ENCODE results near the gene CIC. TPM values are rescaled to one million over a fixed set of nuclear protein-coding genes. Genes with fewer than 3 reads are reported as not detected.

Gene CIC
- total and polyA plus RNA-seq, 2 of the 13 experiments (the other 11 are each of a cell fraction or from before 2014, with no cell fraction given) = 5.9 to 8.0 TPM

DNA sequence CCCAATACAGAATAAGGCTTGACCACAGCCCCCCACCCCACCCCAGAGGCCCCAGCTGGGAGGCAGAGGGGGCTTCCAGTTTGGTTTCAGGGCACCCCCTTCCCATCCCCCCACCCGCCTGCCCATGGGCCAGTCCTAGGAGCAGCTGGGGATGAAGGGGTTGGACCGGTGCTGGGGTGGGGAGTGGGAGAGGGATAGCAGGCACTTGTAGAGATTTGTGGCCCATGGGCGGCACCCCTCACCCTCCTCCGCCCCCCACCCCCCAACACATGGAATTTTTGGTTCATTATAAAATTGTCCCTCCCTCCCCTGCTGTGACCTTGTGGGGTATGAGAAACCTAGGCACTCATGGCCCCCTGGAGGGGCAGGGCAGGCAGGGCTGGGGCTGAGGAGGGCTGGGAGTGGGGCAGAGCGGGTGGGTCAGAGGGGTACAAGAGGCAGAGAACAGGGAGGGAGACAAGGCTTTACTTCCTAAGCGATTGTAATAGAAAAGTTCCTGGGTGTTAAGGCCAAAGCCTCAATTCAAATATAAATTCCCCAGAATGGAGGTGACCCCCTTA is 21.3 kb upstream of the CIC start:
- Histone ChIP-seq H3K4me1 (ENCODE audit: insufficient read depth, low read length) (peaks cover 67% of the 10 kb centered on the region), H3K9ac (ENCODE audit: insufficient read depth, low read depth, low read length) (no peak overlapping the region), H3K4me2 (ENCODE audit: low read depth, low read length) (no peak overlapping the region), H3K4me3 (replicated peaks in 1 of 3; ENCODE audit: insufficient read depth in 1 of 3, low read depth in 2 of 3, low read length in 3 of 3) (no peak overlapping the region), H3K27me3 (ENCODE audit: control insufficient read depth in 1 of 2, insufficient read depth in 2 of 2, low read length in 2 of 2) (no peaks in the 10 kb centered on the region; a peak in 1 of 5 replicates), H3K9me3 (ENCODE audit: low read length) (no peaks in the 10 kb centered on the region), H2AFZ (ENCODE audit: low read length) (no peak overlapping the region), H4K20me1 (ENCODE audit: insufficient read depth, low read length) (peaks cover 44% of the 10 kb centered on the region), H3K27ac (ENCODE audit: extremely low read length, insufficient read depth, low read length) (peak overlapping the region; percentile 28), H3K36me3 (replicated peaks in 1 of 2; ENCODE audit: control insufficient read depth in 1 of 2, insufficient read depth in 2 of 2, low read length in 2 of 2) (peaks cover 7 to 32% of the 10 kb centered on the region in 2 experiments; a peak in 3 of 5 replicates), H3K79me2 (ENCODE audit: insufficient read depth, low read length) (peaks cover 28% of the 10 kb centered on the region)
- ChIA-PET POLR2A (interaction anchor here (1.0 to 6.6 kb wide), 5 partner anchors 8 to 54 kb away, joined by 3 to 117 read pairs (median 8); partner anchors contain the start of genes ERF, PAFAH1B3 and PRR19), CTCF (ENCODE audit: low intra/inter-chr PET ratio, low total read pairs) (no interaction called here)
- BruUV-seq (replicated peaks) = no TSS peak
- intact Hi-C loops (cut with micrococcal nuclease; ENCODE audit: unreplicated experiment) (no loop called here), in situ Hi-C loops (cut with HindIII; ENCODE audit: extremely low pct_ligation_motif_present, low pct_unique_long_range_greater_than_20kb) (no loop called here)
- FAIRE-seq (no peak), ATAC-seq (no peak), DNase-seq (ENCODE audit: low spot score) (no peak)
- WGBS (ENCODE audit: low lambda C conversion rate) = 99% methylated on average over 6 of the region's 6 CpGs
- 0 out of 2 replicates have a peak, but pooled peaks have one; percentile 6 for TF ChIP-seq ZC3H13 (CRISPR knock-in tag; IDR thresholded peaks at IDR 0.05)
- peak in 1 of 2 experiments; percentile 5; a peak in 1 of 4 replicates for TF ChIP-seq POLR2A (IDR thresholded peaks at IDR 0.05; ENCODE audit: insufficient read depth in 1 of 2, low read depth in 2 of 2, low read length in 2 of 2)
- no peak for TF ChIP-seq NONO (IDR thresholded peaks at IDR 0.05)
- no peak for TF ChIP-seq NONO (CRISPR knock-in tag; conservative IDR thresholded peaks at IDR 0.05)

DNA sequence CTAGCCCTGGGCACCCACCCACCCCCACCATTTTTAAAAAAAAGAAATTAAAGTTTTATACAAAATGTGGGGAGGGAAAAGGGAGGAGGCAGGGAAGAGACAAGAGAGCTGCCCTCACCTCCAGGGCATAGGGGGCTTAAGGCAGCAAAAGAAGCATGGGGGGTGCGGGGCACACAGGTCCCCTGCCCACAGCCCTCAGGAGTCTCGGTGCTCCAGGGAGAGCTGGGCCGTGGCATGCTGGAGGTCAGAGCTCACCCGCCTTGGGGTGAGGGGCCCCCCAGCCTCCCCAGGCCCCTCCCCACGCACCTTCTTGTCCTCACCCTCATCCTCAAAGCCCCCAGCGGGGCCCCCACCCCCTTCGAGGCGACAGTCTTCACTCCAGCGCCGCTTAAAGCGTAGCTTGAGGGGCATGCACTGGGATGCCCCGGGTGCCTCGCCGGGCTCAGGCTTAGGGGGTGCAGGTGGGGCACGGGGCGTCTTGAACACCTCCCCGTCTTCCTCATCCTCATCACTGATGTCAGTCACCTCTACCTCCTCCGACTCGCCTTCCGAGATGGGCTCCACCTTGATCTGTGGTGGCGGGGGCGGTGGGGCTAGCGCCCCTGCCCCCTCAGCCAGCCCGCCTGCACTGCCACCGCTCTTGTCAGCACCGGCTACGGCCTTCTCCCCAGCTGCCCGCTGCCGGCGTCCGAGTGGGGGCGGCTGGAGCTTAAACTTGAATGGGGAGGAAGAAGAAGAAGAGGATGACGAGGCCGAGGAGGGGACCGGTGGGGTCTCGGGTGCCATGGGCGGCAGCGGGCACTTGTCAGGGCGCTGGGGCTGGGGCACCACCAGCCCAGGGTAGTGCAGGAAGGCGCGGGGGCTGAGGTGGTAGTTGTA is 20.5 kb upstream of the CIC start:
- Histone ChIP-seq H3K27ac (ENCODE audit: extremely low read length, insufficient read depth, low read length) (no peak overlapping the region), H3K36me3 (replicated peaks in 1 of 2; ENCODE audit: control insufficient read depth in 1 of 2, insufficient read depth in 2 of 2, low read length in 2 of 2) (peaks cover 7 to 32% of the 10 kb centered on the region in 2 experiments; a peak in 3 of 5 replicates), H2AFZ (ENCODE audit: low read length) (no peak overlapping the region), H3K4me3 (replicated peaks in 1 of 3; ENCODE audit: insufficient read depth in 1 of 3, low read depth in 2 of 3, low read length in 3 of 3) (no peak overlapping the region), H3K9me3 (ENCODE audit: low read length) (no peaks in the 10 kb centered on the region), H3K9ac (ENCODE audit: insufficient read depth, low read depth, low read length) (no peak overlapping the region), H3K79me2 (ENCODE audit: insufficient read depth, low read length) (peaks cover 35% of the 10 kb centered on the region), H3K27me3 (ENCODE audit: control insufficient read depth in 1 of 2, insufficient read depth in 2 of 2, low read length in 2 of 2) (no peaks in the 10 kb centered on the region; a peak in 1 of 5 replicates), H3K4me2 (ENCODE audit: low read depth, low read length) (no peak overlapping the region), H3K4me1 (ENCODE audit: insufficient read depth, low read length) (peaks cover 70% of the 10 kb centered on the region), H4K20me1 (ENCODE audit: insufficient read depth, low read length) (peaks cover 50% of the 10 kb centered on the region)
- no peak for ATAC-seq
- no peak for FAIRE-seq
- ChIA-PET POLR2A (interaction anchor here (0.5 to 6.6 kb wide), 4 partner anchors 11 to 57 kb away, joined by 3 to 117 read pairs (median 14); no protein-coding TSS in a partner anchor), CTCF (ENCODE audit: low intra/inter-chr PET ratio, low total read pairs) (no interaction called here)
- intact Hi-C loops (cut with micrococcal nuclease; ENCODE audit: unreplicated experiment) (no loop called here), in situ Hi-C loops (cut with HindIII; ENCODE audit: extremely low pct_ligation_motif_present, low pct_unique_long_range_greater_than_20kb) (no loop called here)
- WGBS (ENCODE audit: low lambda C conversion rate) = 97% methylated on average over 40 of the region's 41 CpGs
- DNase-seq (ENCODE audit: low spot score) = no peak
- BruUV-seq (replicated peaks) = no TSS peak
- TF ChIP-seq PAF1 (CRISPR knock-in tag; IDR thresholded peaks at IDR 0.05) (peak; percentile 80; the same call in 1 of the 2 replicates), BCL6 (CRISPR knock-in tag; IDR thresholded peaks at IDR 0.05) (no peak), POGZ (CRISPR knock-in tag; IDR thresholded peaks at IDR 0.05) (no peak), ZNF333 (CRISPR knock-in tag; IDR thresholded peaks at IDR 0.05; ENCODE audit: borderline replicate concordance) (no peak), KDM2A (CRISPR knock-in tag; IDR thresholded peaks at IDR 0.05; ENCODE audit: borderline replicate concordance, low read depth) (peak; percentile 11; the same call in 1 of the 2 replicates), HNRNPL (IDR thresholded peaks at IDR 0.05; ENCODE audit: low read depth, low read length) (peak; percentile 31), ZNF383 (CRISPR knock-in tag; IDR thresholded peaks at IDR 0.05; ENCODE audit: borderline replicate concordance) (no peak), PITX1 (CRISPR knock-in tag; IDR thresholded peaks at IDR 0.05) (no peak), ZNF75D (CRISPR knock-in tag; IDR thresholded peaks at IDR 0.05; ENCODE audit: borderline replicate concordance) (no peak), RBM22 (optimal IDR thresholded peaks at IDR 0.05; ENCODE audit: low read length) (peak; percentile 86)
- TF ChIP-seq, protein P1, sequence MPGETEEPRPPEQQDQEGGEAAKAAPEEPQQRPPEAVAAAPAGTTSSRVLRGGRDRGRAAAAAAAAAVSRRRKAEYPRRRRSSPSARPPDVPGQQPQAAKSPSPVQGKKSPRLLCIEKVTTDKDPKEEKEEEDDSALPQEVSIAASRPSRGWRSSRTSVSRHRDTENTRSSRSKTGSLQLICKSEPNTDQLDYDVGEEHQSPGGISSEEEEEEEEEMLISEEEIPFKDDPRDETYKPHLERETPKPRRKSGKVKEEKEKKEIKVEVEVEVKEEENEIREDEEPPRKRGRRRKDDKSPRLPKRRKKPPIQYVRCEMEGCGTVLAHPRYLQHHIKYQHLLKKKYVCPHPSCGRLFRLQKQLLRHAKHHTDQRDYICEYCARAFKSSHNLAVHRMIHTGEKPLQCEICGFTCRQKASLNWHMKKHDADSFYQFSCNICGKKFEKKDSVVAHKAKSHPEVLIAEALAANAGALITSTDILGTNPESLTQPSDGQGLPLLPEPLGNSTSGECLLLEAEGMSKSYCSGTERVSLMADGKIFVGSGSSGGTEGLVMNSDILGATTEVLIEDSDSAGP (CRISPR knock-in tag; IDR thresholded peaks at IDR 0.05; ENCODE audit: borderline replicate concordance) = no peak; the same call in 1 of the 2 replicates
